NCI-H2081 (cell line): ENCODE measurements around the gene PLA2R1.

Experiments used
- DNase-seq, 2 experiments: peaks; one replicate each; lab custom pipeline; 2025; lab: John Stamatoyannopoulos, UW

The PLA2R1 gene

DNA sequence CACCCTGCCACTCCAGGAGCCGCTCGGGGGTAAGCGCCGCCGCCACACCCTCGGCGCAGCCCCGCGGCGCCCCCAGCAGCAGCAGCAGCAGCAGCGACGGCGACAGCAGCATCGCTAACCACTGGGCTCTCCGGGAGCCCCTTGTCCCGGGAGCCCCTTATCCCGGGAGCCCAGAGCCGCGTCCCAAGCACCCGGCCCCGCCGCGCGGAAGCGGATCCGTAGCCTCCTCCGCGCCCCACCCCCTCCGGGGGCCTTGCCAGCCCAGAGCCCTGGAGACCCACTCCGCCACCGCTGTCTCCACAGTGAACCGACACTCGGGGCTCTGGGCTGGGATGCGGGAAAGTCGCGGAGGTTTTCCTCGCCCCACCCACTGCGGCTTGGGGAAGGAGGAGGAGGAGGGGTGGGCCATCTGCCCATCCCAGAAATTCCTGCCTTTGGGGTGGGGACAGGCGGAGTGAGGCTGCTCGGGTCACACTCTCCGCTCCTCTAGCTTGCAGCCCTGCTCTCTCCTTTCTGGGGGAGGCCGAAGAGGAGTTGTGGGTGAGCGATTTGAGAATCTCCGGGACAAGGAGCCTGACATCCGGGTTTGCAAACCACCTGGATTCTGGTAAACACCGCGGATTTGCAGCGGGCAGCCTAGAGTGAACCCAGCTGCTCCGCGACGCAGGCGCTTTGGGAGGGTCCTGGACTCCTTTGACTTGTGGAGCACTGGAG is at the start of gene PLA2R1:
Gene PLA2R1, minus strand, starts transcription at position 324 of the 714 bp plus-strand sequence. Its CDS starts 212 bp downstream, at position 112.
- no peak for DNase-seq

DNA sequence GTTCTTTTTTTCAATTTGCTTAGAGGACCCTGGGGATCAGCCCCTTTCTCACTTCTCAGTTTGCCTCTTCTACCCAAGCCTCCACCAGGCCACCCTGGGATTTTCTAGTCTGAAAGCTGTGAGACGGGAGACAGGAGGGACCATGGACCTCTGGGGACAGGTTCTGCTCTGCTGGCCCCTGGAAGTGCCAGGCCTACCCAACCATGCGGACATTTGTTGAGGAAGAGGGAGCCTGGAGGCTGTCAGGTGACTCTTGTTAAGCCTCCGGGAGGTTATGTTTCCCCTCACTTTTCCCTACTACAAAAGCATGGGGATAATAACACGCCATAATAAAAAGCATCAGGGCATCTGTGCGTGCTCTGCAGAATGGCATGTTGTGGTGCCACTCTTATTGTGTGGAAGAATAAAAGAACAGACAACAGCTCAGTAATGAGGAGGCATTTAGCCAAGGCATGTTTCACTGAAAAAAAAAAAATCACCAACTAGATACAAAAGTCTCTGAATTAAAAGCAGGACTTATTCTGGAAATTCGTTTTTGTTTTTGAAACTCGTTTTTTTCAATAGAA is 48.3 kb upstream of the PLA2R1 start:
- DNase-seq, result peak in 1 of 2 experiments; percentile 7

DNA sequence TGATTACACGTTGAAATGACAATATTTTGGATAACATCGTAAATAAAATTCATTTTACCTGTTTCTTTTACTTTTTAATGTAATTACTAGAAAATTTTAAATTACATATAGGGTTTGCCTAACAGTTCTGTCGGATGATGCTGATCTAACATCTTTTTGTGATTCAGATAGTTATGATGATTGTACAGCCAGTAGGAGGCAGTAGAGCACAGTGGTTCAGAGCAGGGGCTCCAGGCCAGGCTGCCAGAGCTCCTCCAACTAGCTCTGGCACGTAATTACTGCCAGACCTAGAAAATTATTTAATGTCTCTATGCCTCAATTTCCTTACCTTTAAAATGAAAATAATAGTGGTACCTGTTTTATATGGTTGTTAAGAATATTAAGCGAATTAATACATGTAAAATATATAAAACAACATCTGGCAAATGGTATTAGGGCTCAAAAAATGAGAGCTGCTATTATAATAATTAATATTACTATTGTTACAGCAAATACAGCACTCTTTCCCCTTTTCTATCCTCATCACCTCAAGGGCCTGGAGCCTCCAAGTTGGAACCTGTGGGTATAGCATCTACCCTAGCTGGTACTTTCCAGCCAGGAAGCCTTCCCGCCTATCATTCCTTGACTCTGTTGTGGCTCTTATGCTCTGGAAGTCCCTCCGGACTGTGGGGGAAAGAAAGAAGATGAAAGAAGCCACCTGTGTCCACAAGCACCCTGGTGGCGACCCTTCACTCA is 47.7 kb upstream of the PLA2R1 start:
- peak; percentile 69 to 74 for DNase-seq

DNA sequence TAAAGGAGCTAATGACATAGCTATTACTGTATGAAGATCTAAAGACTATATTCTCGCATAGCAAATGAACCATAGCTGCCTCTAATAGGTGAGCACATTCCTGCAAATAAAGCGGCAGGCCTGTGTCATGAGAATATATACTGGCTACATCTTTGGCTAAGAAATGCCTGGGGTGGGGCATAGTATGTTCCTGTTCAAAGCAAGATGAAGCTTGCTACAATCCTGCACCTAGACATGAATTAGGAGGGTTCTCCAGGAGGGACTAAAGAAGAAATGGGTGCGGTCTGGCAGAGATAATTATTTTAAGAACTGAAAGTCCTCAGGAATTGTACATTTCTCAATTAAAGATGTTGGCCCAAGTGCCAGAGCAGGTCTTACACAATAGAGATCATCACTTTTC is 46.8 kb upstream of the PLA2R1 start:
- DNase-seq, result no peak

DNA sequence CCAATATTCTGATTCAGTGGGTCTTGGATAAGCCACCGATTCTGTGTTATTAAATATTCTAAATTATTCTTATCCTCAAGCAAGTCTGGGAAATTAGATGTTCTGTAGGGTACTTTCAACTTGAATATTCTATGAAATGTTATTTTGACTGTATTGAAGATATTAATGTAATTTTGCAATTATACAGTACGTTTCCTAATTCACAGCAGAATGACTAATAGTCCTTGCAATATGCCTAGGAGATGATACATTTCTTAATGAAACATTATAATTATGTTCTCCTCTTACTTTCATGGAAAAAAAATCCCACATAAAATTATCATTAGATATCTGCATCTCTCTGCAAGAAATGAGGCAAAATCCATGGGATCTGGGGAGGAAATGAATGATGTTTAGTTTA is 46.2 kb upstream of the PLA2R1 start:
- DNase-seq, result no peak

DNA sequence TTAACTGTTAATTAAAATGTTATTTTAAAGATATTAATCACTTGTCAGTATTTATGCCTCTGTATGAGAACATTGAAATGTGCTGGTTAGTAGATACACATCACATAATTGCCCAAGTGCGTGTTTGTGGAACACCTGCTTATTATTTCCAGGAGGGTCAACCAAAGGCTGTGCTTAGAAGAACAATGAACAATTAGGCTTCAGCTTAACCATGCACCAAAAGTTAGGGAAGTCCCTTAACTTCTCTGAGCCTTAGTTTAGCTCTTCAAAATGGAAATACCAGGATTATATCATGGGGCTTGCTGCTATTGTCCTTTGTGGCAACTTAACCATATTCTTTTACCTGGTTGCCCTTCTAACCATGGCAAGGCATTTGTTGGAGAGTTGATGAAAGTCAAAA is 43.0 kb upstream of the PLA2R1 start:
- DNase-seq, result no peak

DNA sequence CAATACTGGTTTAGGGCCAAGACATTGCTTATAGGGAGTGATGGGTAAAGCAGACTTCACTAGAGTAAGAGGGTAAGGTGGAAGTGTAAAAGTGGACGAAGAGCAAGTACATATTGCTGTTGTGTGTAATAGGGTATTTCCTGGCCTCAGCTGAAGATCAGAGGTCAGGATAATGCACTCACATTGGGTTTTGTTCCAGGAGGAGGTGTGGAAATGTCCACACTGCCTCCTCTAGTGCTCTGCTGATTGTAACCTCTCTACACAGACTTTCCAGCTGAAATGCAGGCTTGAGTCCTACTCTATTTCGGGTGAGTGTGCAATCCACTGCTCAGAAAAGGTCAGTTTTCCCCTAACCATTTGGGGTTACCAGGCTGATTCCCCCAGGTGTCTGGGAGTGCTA is 41.7 kb upstream of the PLA2R1 start:
- no peak for DNase-seq

DNA sequence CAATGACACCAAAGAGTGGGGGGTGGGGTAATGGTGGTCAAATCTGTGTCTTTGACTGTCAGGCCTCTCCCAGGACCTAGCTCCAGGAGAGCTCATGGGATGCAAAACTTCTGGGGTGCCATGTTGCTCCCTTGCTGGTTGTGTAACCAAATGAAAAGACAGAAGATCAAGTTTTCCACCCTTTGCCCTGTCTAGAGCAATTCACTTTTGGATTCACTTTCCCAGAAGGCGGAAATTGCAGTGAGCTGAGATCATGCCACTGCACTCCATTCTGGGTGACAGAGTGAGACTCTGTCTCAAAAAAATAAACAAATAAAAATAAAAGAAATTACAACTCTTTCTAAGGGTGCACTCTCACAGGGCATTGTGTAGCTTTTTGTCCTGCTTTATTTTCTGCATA is 34.9 kb upstream of the PLA2R1 start:
- DNase-seq, result no peak

DNA sequence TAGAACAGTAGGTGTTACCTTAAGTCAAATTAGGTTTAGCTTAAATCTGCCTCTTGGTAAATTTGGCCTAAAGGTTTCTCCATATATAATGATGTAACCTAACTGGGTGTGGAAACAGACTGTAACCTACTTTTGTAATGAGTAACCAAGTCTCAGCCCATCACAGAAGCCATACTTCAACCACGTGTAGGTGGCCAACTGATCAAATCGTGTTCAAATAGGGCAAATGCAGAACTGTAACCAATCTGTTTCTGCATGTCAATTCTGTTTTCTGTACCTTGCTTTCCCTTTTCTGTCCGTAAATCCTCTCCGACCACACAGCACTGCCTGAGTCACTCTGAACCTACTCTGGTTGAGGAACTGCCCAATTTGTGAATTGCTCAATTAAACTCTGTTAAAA is 34.0 kb upstream of the PLA2R1 start:
- DNase-seq, result no peak

DNA sequence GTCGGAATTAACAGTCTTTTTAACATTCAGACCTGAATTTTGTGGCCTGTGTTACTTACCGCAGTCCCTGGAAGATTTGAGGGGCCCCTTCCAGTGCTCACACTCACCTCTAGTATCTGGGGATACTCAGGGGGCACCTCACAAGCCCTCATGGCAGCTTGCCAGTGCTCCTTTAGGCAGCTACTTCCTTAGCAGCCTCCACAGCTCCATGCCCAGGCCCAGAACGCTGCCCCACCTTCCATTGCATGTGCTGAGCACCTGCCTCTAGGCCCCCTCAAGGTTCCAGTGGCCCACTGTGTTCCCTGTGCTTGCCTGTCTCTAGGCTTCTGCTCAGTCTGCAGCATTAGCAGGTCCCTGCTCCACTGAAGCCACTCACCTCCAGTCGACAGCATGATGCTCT is 30.0 kb upstream of the PLA2R1 start:
- DNase-seq, result no peak

DNA sequence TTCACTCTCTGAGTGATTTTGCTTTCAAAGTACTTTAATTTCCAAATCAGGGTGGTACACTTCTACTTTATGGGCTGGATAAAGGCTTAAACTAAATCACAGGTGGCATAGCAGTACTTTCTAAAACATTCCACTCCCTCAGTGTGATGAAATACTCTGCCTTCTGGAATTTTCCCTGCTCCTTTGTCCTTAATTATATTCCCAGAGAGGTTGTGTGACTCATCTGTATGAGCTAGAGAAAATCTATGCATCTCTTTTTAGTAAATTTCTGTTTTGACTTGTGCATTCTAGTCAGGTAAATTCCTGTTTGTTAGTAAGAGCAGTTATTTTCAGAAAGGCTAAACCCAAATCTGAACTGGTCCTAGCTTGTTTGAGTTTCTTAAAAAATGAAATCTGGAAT is 29.0 kb upstream of the PLA2R1 start:
- no peak for DNase-seq

DNA sequence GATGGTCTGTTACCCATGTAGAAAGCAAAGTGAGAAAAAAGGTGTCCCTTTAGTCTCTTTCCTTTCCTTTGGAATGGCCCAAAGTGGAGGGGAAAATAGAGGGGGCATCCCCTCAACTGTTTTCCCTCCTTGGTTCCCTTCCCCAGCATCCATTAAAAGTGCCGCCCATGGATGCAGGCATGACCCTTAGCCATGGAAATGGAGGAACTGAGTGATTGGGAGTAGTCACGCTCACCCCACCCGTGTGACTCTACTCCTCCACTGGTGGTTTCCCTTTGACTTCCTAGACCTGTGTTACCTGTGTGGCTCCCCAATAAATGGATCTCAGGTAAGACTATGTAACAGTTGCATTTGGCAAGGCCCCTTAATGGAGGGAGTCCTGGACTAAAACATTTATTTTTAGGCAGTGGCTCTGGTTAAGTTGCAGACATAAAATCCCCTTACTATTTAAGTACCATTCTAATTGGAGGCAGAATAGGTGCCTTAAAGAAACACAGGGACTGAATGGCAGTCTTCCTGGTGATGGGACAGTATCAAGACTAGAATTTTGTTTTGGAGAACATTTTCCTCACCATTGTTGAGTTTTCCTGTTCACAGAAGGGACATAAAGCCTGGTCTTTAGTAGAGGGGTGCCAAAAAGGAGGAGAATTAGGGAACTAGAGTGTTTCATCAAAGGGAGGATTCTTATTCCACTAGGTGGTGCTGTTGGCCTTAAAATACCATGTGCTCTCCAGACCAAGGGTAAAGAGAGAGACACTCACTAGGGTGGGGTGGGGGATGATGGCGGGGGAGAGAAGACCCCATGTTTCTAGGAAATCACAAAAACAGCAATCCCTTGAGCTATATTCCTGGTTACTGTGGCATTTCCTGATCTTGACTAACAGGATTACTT is 25.7 kb upstream of the PLA2R1 start:
- no peak for DNase-seq

DNA sequence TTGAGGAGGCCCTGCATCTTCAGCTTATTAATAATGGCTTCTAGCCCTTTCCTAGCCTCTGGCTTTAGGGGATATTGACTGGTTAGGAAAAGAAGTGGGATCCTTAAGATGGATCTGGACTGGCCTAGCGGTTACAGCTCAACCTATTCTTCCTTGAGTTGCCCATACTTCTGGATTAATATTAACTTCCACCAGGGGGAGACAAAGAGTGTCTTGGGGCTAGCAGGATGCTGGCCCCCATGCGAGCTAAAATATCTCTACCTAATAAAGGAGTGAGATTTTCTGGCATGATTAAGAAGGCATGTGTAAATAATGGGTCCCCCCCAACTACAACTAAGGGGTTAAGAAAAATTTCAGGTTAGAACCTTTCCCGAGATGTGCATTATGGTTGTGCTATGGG is 23.2 kb upstream of the PLA2R1 start:
- DNase-seq, result no peak

DNA sequence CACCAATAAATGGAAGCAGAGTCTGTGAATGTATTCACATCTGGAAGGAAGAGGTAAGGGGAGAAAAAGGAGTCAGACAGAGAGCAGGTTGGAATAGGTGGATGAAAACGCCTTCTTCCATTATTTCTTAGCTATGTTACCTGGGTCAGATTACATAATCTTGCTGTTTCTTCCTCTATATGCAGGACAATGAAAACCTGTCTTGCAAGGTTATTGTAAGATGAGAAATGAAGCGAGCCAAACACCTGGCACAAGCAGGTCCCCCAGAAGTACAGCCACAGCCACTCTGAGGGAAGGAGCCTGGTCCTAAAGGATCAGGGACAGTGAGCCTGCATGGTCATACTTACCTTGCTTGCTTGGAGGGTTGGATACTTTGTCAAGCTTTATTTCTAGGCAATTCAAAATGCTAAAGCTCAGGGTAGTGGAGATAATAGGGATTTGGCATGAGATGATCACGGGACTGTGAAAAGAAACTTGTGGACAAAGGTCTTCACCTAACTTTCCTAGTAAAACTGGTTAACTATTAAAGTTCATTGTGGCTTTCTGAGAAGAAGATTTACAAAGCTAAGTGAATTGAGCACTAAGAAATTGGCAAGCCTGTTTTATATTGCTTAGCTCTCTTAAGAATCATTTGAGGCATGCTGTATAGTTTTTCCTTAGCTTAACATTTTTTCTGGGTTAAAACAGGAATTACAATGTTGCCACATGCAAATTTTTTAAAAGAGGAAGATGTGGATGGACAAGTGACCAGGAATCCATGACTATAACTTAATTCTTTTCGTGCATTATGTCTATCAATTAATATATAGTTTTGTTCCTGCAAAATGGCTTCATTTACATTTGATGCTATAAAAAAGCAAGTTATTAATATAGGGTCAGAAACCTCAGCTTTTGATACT is 15.7 kb upstream of the PLA2R1 start:
- no peak for DNase-seq

DNA sequence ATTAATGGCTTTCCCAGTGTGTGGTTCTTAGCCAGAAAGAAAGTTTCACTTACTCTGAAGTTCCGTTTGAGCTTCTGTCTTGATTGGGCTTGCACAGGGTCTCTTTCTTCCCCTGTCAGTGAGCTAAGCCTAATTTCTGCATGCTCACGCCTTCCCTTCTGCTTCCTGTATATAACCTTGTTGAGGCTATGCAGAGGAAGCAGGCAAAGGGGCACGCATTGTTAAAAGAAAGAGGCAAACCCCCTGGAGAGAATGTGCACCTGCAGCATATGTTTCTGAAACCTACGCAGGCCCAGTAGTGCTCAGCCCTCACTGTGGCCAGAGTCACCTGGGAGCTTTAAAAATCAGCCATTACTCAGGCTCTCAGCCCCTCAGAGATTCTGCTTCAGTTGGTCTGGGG is 14.5 kb upstream of the PLA2R1 start:
- DNase-seq, result no peak

DNA sequence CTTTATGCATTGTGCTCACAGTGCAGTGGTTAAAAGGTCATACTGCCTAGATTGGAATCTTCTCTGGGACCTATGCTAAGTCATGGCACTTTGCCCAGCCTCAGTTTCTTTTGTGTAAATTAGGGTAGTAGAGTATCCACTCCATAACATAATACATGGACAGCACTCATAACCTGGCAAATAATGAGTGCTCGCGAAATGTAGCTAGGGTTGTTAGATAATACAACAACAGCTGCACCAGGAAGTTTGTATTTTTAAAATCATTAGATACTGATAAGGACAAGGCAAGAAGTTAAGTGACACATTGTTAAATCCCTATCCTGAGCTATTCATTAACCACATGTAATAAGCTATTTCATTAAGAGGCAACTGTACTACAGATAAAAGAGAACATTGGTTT is 13.8 kb upstream of the PLA2R1 start:
- no peak for DNase-seq

DNA sequence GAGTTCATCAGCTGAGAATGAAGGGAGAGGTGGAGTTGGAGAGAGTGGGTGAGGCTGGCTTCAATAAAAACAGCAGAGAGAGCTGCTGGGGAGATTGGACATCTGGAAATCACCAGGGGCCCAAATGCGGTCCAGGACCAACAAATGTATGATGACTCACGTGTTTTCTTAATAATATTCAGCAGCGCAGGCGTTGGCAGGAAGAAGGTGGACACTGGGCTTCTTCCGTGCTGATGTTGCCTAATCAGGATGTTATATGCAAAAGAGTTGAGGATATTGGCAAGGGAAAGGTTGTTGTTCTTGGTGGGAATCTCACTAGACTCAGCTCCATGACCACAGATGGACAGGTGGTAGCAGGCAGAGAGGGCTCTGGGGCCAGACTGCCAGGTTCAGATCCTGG is 12.8 kb upstream of the PLA2R1 start:
- DNase-seq, result no peak

DNA sequence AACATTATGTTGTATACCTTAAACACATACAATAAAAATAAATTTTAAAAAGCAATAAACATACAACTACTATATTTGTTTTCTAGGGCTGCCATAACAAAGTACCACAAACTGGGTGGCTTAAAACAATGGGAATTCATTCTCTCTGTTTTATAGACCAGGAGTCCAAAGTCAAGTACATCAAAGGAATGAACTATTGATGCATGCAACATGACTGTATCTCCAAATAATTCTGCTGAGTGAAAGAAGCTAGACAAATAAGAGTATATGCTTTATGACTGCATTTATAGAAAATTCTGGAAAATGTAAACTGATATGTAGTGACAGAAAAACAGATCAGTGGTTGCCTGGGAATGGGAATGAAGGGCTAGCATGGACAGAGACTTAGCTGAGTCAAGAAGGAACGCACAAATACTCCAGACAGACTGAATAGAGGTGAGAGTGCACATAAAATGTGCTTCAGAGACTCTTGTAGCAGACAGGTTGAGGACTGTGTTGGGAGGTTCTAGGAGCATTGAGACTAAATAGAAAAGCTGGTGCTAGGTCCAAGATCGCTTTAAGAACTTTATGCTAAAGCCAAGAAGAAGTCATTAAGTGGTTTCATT is 11.0 kb upstream of the PLA2R1 start:
- DNase-seq, result no peak

DNA sequence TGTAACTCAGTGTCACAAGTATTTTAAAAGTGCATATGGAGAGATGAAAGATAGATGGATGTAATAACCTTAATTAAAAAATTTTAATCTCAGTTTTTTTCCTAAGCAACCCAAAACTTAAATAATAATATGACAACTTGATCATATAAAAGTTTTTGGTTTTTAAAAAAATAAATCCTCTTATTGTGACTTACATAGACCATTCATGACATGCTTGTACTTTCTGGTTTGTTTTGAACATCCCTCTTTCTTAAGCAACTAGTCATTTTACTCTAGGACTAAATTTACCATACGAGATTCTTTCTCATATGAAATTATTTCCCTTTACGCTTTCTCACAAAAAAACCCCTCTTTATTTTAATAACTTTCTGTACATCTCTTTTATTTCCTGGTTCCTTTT is 6.5 kb upstream of the PLA2R1 start:
- no peak for DNase-seq

DNA sequence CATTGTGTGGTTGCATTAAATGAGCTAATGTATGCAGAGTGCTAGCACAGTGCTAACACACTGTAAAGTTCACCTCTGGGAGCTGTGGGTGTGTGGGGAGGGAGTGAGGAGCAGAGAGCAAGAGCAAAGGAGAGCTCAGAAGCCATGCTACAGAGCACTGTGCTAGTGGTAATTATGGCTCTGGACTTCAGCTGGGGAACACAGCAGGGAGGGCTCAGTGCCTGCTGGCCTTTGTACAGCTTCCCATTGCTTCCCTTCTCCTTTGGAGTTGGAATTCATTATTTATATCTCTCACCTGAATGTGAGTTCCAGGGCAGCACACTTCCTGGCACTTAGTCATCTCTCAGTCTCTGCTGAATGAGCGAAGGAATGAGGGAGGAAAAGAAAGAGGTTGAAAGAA is 2.5 kb upstream of the PLA2R1 start:
- no peak for DNase-seq
